HEK293 (cell line): ENCODE data around the gene LILRA1.

Experiments
- CTCF ChIA-PET: fragments of 350-600 bp; formaldehyde crosslinking; extraction: SDS; loops from one replicate; lab custom pipeline; 2021; ENCODE audit warnings: antibody characterized with exemption; lab: Yijun Ruan, JAX
- POLR2A ChIA-PET: fragments of 300-600 bp; formaldehyde crosslinking; extraction: SDS; loops from one replicate; lab custom pipeline; 2020; ENCODE audit warnings: antibody characterized with exemption, inconsistent platforms; lab: Yijun Ruan, JAX
- H3K27ac ChIP-seq: fragments of 200-500 bp; sonication (Bioruptor generic); 2 replicates; pipeline ENCODE4 v1.5.1; 2014; ENCODE audit warnings: low read depth, low read length, control low read depth, inconsistent platforms; ENCODE audit errors: extremely low read depth
- H3K36me3 ChIP-seq, 2 experiments: fragments of 200-500 bp in 1 of 2; sonication (Bioruptor generic) in 1 of 2; 1 replicate in 1 of 2; 2 replicates in 1 of 2; pipeline ENCODE4 v1.5.1; 2014 to 2017; ENCODE audit warnings: inconsistent platforms in 2 of 2, low read length in 2 of 2; ENCODE audit not compliant: control insufficient read depth in 2 of 2, insufficient read depth in 1 of 2
- H3K4me1 ChIP-seq: fragments of 200-500 bp; sonication (Bioruptor generic); 2 replicates; pipeline ENCODE4 v1.5.1; 2014; ENCODE audit warnings: mild to moderate bottlenecking, low read length, inconsistent platforms; ENCODE audit not compliant: control insufficient read depth, insufficient read depth
- H3K4me3 ChIP-seq: 2 replicates; pipeline ENCODE4 v1.5.1; 2011; ENCODE audit warnings: low read depth, mild to moderate bottlenecking, control low read depth, low read length, moderate library complexity
- H3K9me3 ChIP-seq: fragments of 200-500 bp; sonication (Bioruptor generic); 2 replicates; pipeline ENCODE4 v1.5.1; 2014; ENCODE audit warnings: low read depth, low read length, inconsistent platforms; ENCODE audit not compliant: control insufficient read depth, insufficient read depth
- AEBP2 ChIP-seq: fragments of 450-650 bp; formaldehyde crosslinking; IDR thresholded peaks from 2 replicates; pipeline ENCODE4 v1.5.1; 2016; ENCODE audit warnings: missing biosample characterization, missing genetic modification characterization, borderline replicate concordance
- BCL11A ChIP-seq: fragments of 450-650 bp; formaldehyde crosslinking; IDR thresholded peaks from 2 replicates; pipeline ENCODE4 v1.5.1; 2016; ENCODE audit warnings: low read depth, missing biosample characterization, missing genetic modification characterization
- HOXD13 ChIP-seq: sonication (generic); formaldehyde crosslinking; IDR thresholded peaks from 2 replicates; pipeline ENCODE4 v1.8.0; 2022; ENCODE audit warnings: missing genetic modification reagents, borderline replicate concordance
- PRDM4 ChIP-seq: fragments of 450-650 bp; formaldehyde crosslinking; IDR thresholded peaks from 2 replicates; pipeline ENCODE4 v1.5.1; 2017; ENCODE audit warnings: missing biosample characterization, missing genetic modification characterization
- SP7 ChIP-seq: fragments of 450-650 bp; formaldehyde crosslinking; IDR thresholded peaks from 2 replicates; pipeline ENCODE4 v1.5.1; 2016; ENCODE audit warnings: missing biosample characterization, missing genetic modification characterization
- ZFP37 ChIP-seq: fragments of 450-650 bp; formaldehyde crosslinking; IDR thresholded peaks from 2 replicates; pipeline ENCODE4 v1.5.1; 2016; ENCODE audit warnings: missing biosample characterization, missing genetic modification characterization
- ZNF19 ChIP-seq: fragments of 450-650 bp; formaldehyde crosslinking; IDR thresholded peaks from 2 replicates; pipeline ENCODE4; 2016; ENCODE audit warnings: missing biosample characterization, missing genetic modification characterization, low read depth
- ZNF23 ChIP-seq: fragments of 450-650 bp; formaldehyde crosslinking; IDR thresholded peaks from 2 replicates; pipeline ENCODE4 v1.5.1; 2016; ENCODE audit warnings: missing biosample characterization, missing genetic modification characterization, borderline replicate concordance
- ZNF335 ChIP-seq: fragments of 450-650 bp; formaldehyde crosslinking; conservative IDR thresholded peaks from 2 replicates; pipeline ENCODE4 v1.5.1; 2016; ENCODE audit warnings: missing biosample characterization, missing genetic modification characterization
- ZNF350 ChIP-seq: fragments of 450-650 bp; formaldehyde crosslinking; IDR thresholded peaks from 2 replicates; pipeline ENCODE4 v1.5.0; 2017; ENCODE audit warnings: missing biosample characterization, mild to moderate bottlenecking, missing genetic modification characterization
- ZNF394 ChIP-seq: fragments of 450-650 bp; formaldehyde crosslinking; IDR thresholded peaks from 2 replicates; pipeline ENCODE4 v1.5.1; 2016; ENCODE audit warnings: missing biosample characterization, missing genetic modification characterization, mild to moderate bottlenecking, moderate library complexity, borderline replicate concordance
- ZNF426 ChIP-seq: fragments of 450-650 bp; formaldehyde crosslinking; IDR thresholded peaks from 2 replicates; pipeline ENCODE4 v1.5.1; 2017; ENCODE audit warnings: missing biosample characterization, missing genetic modification characterization, mild to moderate bottlenecking, inconsistent platforms, moderate library complexity
- ZNF514 ChIP-seq: fragments of 450-650 bp; formaldehyde crosslinking; IDR thresholded peaks from 2 replicates; pipeline ENCODE4 v1.5.1; 2016; ENCODE audit warnings: missing biosample characterization, missing genetic modification characterization
- ZNF544 ChIP-seq: fragments of 450-650 bp; formaldehyde crosslinking; IDR thresholded peaks from 2 replicates; pipeline ENCODE4 v1.5.0; 2017; ENCODE audit warnings: missing biosample characterization, missing genetic modification characterization
- ZNF629 ChIP-seq: fragments of 450-650 bp; formaldehyde crosslinking; IDR thresholded peaks from 2 replicates; pipeline ENCODE4 v1.5.1; 2017; ENCODE audit warnings: missing biosample characterization, missing genetic modification characterization
- ZNF747 ChIP-seq: fragments of 450-650 bp; formaldehyde crosslinking; IDR thresholded peaks from 2 replicates; pipeline ENCODE4 v1.5.1; 2016; ENCODE audit warnings: missing biosample characterization, missing genetic modification characterization
- ZNF785 ChIP-seq: fragments of 450-650 bp; formaldehyde crosslinking; IDR thresholded peaks from 2 replicates; pipeline ENCODE4 v1.5.1; 2016; ENCODE audit warnings: missing biosample characterization, missing genetic modification characterization
- ZSCAN4 ChIP-seq: fragments of 450-650 bp; formaldehyde crosslinking; IDR thresholded peaks from 2 replicates; pipeline ENCODE4 v1.5.1; 2017; ENCODE audit warnings: missing biosample characterization, missing genetic modification characterization

Gene LILRA1

GRCh38 chr19:54551293-54551692 lies 42.1 kb upstream of the LILRA1 start:
- CTCF ChIA-PET: interaction anchor here (0.5 kb wide), 1 partner anchor 81 kb away, joined by 3 read pairs; no protein-coding TSS in a partner anchor
- no peak overlapping the region for H3K4me3 ChIP-seq
- TF ChIP-seq ZNF629 (tag by site-specific recombination): no peak
- no peak for TF ChIP-seq ZNF350 (tag by site-specific recombination)
- TF ChIP-seq ZNF19 (tag by site-specific recombination): no peak
- no peak for TF ChIP-seq BCL11A (tag by site-specific recombination)
- no peak for TF ChIP-seq AEBP2 (tag by site-specific recombination)
- no peak for TF ChIP-seq ZNF544 (tag by site-specific recombination)
- no peak for TF ChIP-seq SP7 (tag by site-specific recombination)
- no peak for TF ChIP-seq ZNF335
- no peak for TF ChIP-seq PRDM4
- no peak for TF ChIP-seq ZFP37
- TF ChIP-seq ZNF394 (tag by site-specific recombination): no peak
- TF ChIP-seq ZNF785 (tag by site-specific recombination): no peak
- H3K4me1 ChIP-seq: no peaks in the 10 kb centered on the region
- no peak overlapping the region for H3K27ac ChIP-seq
- no peaks in the 10 kb centered on the region for H3K9me3 ChIP-seq
- POLR2A ChIA-PET: no interaction called here
- no peaks in the 10 kb centered on the region for H3K36me3 ChIP-seq

- H3K27ac ChIP-seq: no peak overlapping the region
- CTCF ChIA-PET: no interaction called here
- TF ChIP-seq ZSCAN4 (tag by site-specific recombination) (peak; percentile 75), ZNF747 (no peak), ZNF514 (no peak), HOXD13 (CRISPR knock-in tag) (peak; percentile 50; the same call in 1 of the 2 replicates), ZNF785 (tag by site-specific recombination) (0 out of 2 replicates have a peak, but pooled peaks have one; percentile 59), ZNF426 (tag by site-specific recombination) (no peak), ZNF23 (tag by site-specific recombination) (no peak)
- TF ChIP-seq, all 188 proteins: peak for 3
- Histone ChIP-seq H3K4me3 (no peak overlapping the region), H3K9me3 (no peaks in the 10 kb centered on the region), H3K36me3 (no peaks in the 10 kb centered on the region), H3K4me1 (no peaks in the 10 kb centered on the region)
- POLR2A ChIA-PET: no interaction called here
Observed at GRCh38 chr19:54551950-54552912, 41.2 kb upstream of the LILRA1 start.
